IMR-90 (cell line): ENCODE results near the gene RNF175. TPM values are rescaled to one million over a fixed set of nuclear protein-coding genes. Genes with fewer than 3 reads are reported as not detected.

Experiments
- ATAC-seq: fragments of 200-7000 bp; cut with Tn5 transposase; 2 replicates; pipeline ENCODE4 v1.9.1; 2020; ENCODE audit warnings: low read depth, mild to moderate bottlenecking, moderate library complexity
- BruUV-seq: library from RNA; stranded (reverse); fragments of 400-500 nt; replicated peaks from 2 replicates; lab custom pipeline; 2021; lab: Mats Ljungman, UMichigan
- CTCF ChIA-PET: fragments of 300-600 bp; formaldehyde crosslinking; extraction: SDS; loops from one replicate; lab custom pipeline; 2021; ENCODE audit warnings: antibody characterized with exemption; lab: Yijun Ruan, JAX
- POLR2A ChIA-PET: fragments of 300-600 bp; sonication (Branson Sonifier 250); formaldehyde crosslinking; loops from one replicate; lab custom pipeline; 2022; ENCODE audit warnings: antibody characterized with exemption; ENCODE audit not compliant: unreplicated experiment; lab: Charles Lee
- DNase-seq: peaks from one replicate; pipeline ENCODE4 v3.0.0; 2013
- H2AFZ ChIP-seq: replicated peaks from 2 replicates; pipeline ENCODE3; 2013; ENCODE audit warnings: low read length, mild to moderate bottlenecking; ENCODE audit not compliant: poor library complexity
- H2AK5ac ChIP-seq: 2 replicates; pipeline ENCODE4 v1.6.1; 2013; ENCODE audit warnings: low read depth, low read length, inconsistent platforms
- H2AK9ac ChIP-seq: replicated peaks from 2 replicates; pipeline ENCODE3; 2013; ENCODE audit warnings: mild to moderate bottlenecking, low read depth, low read length, moderate library complexity; ENCODE audit not compliant: poor library complexity
- H2BK120ac ChIP-seq: 2 replicates; pipeline ENCODE4 v1.6.1; 2013; ENCODE audit warnings: low read depth, low read length, inconsistent platforms
- H2BK15ac ChIP-seq: 3 replicates; pipeline ENCODE4 v1.6.1; 2013; ENCODE audit warnings: low read depth, low read length, inconsistent platforms
- H2BK20ac ChIP-seq: 2 replicates; pipeline ENCODE4 v1.6.1; 2013; ENCODE audit warnings: low read depth, mild to moderate bottlenecking, inconsistent platforms, low read length, moderate library complexity
- H2BK5ac ChIP-seq: 2 replicates; pipeline ENCODE4 v1.6.1; 2013; ENCODE audit warnings: mild to moderate bottlenecking, low read depth, low read length, inconsistent platforms; ENCODE audit not compliant: poor library complexity, severe bottlenecking
- H3K14ac ChIP-seq: replicated peaks from 2 replicates; pipeline ENCODE4 v1.6.1; 2013; ENCODE audit warnings: low read depth, low read length, inconsistent platforms
- H3K18ac ChIP-seq: 2 replicates; pipeline ENCODE4 v1.6.1; 2013; ENCODE audit warnings: low read depth, low read length, control low read depth
- H3K23ac ChIP-seq: 2 replicates; pipeline ENCODE4 v1.6.1; 2013; ENCODE audit warnings: low read depth, low read length, inconsistent platforms
- H3K27ac ChIP-seq: 2 replicates; pipeline ENCODE4 v1.5.1; 2013; ENCODE audit warnings: mild to moderate bottlenecking, control low read depth, low read length; ENCODE audit not compliant: insufficient read depth
- H3K27me3 ChIP-seq: 2 replicates; pipeline ENCODE4 v1.6.1; 2013; ENCODE audit warnings: low read length; ENCODE audit not compliant: control insufficient read depth, insufficient read depth
- H3K36me3 ChIP-seq: 2 replicates; pipeline ENCODE4 v1.6.1; 2013; ENCODE audit warnings: low read length, mixed read lengths; ENCODE audit not compliant: control insufficient read depth, insufficient read depth
- H3K4ac ChIP-seq: 2 replicates; pipeline ENCODE4 v1.6.1; 2013; ENCODE audit warnings: low read depth, low read length, inconsistent platforms
- H3K4me1 ChIP-seq: 2 replicates; pipeline ENCODE4 v1.6.1; 2013; ENCODE audit warnings: low read length, mixed read lengths; ENCODE audit not compliant: control insufficient read depth, insufficient read depth
- H3K4me2 ChIP-seq: 2 replicates; pipeline ENCODE4 v1.6.1; 2013; ENCODE audit warnings: low read depth, mild to moderate bottlenecking, control low read depth, low read length, moderate library complexity
- H3K4me3 ChIP-seq: 2 replicates; pipeline ENCODE4 v1.5.1; 2013; ENCODE audit warnings: low read depth, mild to moderate bottlenecking, control low read depth, low read length, moderate library complexity; ENCODE audit not compliant: insufficient read depth
- H3K56ac ChIP-seq: 2 replicates; pipeline ENCODE4 v1.6.1; 2013; ENCODE audit warnings: low read length, inconsistent platforms; ENCODE audit not compliant: insufficient read depth; ENCODE audit errors: extremely low read depth
- H3K79me1 ChIP-seq, 2 experiments: 2 replicates each; pipeline ENCODE4 v1.6.1; 2013; ENCODE audit warnings: low read length in 2 of 2, inconsistent platforms in 1 of 2, low read depth in 1 of 2
- H3K9ac ChIP-seq: 2 replicates; pipeline ENCODE4 v1.6.1; 2013; ENCODE audit warnings: low read depth, low read length, control low read depth
- H3K9me1 ChIP-seq: 2 replicates; pipeline ENCODE4 v1.6.1; 2013; ENCODE audit warnings: low read length, inconsistent platforms; ENCODE audit not compliant: insufficient read depth
- H3K9me3 ChIP-seq: 2 replicates; pipeline ENCODE4 v1.6.1; 2013; ENCODE audit warnings: low read length; ENCODE audit not compliant: control insufficient read depth, insufficient read depth
- H4K20me1 ChIP-seq: 2 replicates; pipeline ENCODE4 v1.6.1; 2013; ENCODE audit warnings: low read length, inconsistent platforms; ENCODE audit not compliant: insufficient read depth
- H4K5ac ChIP-seq: 2 replicates; pipeline ENCODE4 v1.6.1; 2013; ENCODE audit warnings: mild to moderate bottlenecking, low read depth, low read length, control low read depth
- H4K8ac ChIP-seq, 2 experiments: 2 replicates each; pipeline ENCODE4 v1.6.1; 2013; ENCODE audit warnings: low read depth in 2 of 2, low read length in 2 of 2, control low read depth in 1 of 2, inconsistent platforms in 1 of 2
- H4K91ac ChIP-seq: 2 replicates; pipeline ENCODE4 v1.6.1; 2013; ENCODE audit warnings: low read depth, low read length, inconsistent platforms; ENCODE audit not compliant: insufficient read depth
- CEBPB ChIP-seq: IDR thresholded peaks from 2 replicates; pipeline ENCODE4 v1.6.1; 2012; ENCODE audit warnings: low read depth, low read length, improper control_type of control experiment
- FOS ChIP-seq: fragments of 150-350 bp; IDR thresholded peaks from 2 replicates; pipeline ENCODE4 v1.6.1; 2016; ENCODE audit warnings: low read depth, low read length
- MAFK ChIP-seq: IDR thresholded peaks from 2 replicates; pipeline ENCODE4 v1.6.1; 2012; ENCODE audit warnings: low read depth, low read length, improper control_type of control experiment
- MXI1 ChIP-seq: IDR thresholded peaks from 2 replicates; pipeline ENCODE4 v1.6.1; 2012; ENCODE audit warnings: low read depth, mild to moderate bottlenecking, low read length, moderate library complexity, borderline replicate concordance
- NFE2L2 ChIP-seq: fragments of 150-350 bp; IDR thresholded peaks from 2 replicates; pipeline ENCODE4 v1.6.1; 2016; ENCODE audit warnings: low read depth, mild to moderate bottlenecking, low read length
- RAD21 ChIP-seq: IDR thresholded peaks from 2 replicates; pipeline ENCODE4 v1.6.1; 2012; ENCODE audit warnings: low read length, improper control_type of control experiment
- RFX5 ChIP-seq: IDR thresholded peaks from 2 replicates; pipeline ENCODE4 v1.8.0; 2012; ENCODE audit warnings: low read depth, mild to moderate bottlenecking, low read length, moderate library complexity
- WGBS, 2 experiments: methylation state at CpG; one replicate each; pipeline versions ENCODE4 v1.1.5 to v1.1.7; 2013; ENCODE audit warnings: missing lambda C conversion rate in 2 of 2; ENCODE audit not compliant: insufficient read length in 1 of 2; ENCODE audit errors: extremely low coverage in 2 of 2; 5-methylcytosine and 5-hydroxymethylcytosine counted together
- dilution Hi-C: fragments of 300-500 bp; cut with HindIII; formaldehyde crosslinking; loops from one replicate; pipeline ENCODE4 v1.14.3; 2018; ENCODE audit warnings: low sequenced_read_pairs; ENCODE audit not compliant: unreplicated experiment
- in situ Hi-C: fragments of 300-500 bp; cut with MboI; formaldehyde crosslinking; loops from 3 replicates; pipeline ENCODE4 v1.14.3; 2019; ENCODE audit warnings: low sequenced_read_pairs, inconsistent platforms, mixed read lengths
- intact Hi-C: fragments of 100-400 bp; cut with micrococcal nuclease; formaldehyde crosslinking; loops from 2 replicates; pipeline ENCODE4 v1.10.0; 2022
- polyA plus RNA-seq, 3 experiments: library from polyadenylated mRNA; depleted of rRNA; stranded (reverse); fragments of >200 nt; gene quantifications; 2 replicates each; pipeline ENCODE4 v1.2.3, GENCODE V29; 2012; ENCODE audit warnings: low replicate concordance in 1 of 3
- total RNA-seq: library from RNA; depleted of rRNA; stranded (reverse); fragments of >200 nt; gene quantifications from 2 replicates; pipeline ENCODE4 v1.2.3, GENCODE V29; 2012
- TF ChIP-seq, protein P1 (sequence below): fragments of 150-350 bp; IDR thresholded peaks from 2 replicates; pipeline ENCODE4 v1.6.1; 2016; ENCODE audit warnings: low read depth, mild to moderate bottlenecking, low read length, moderate library complexity, borderline replicate concordance
- TF ChIP-seq, protein P2 (sequence below): fragments of 150-350 bp; IDR thresholded peaks from 2 replicates; pipeline ENCODE4 v1.6.1; 2017; ENCODE audit warnings: mild to moderate bottlenecking, antibody characterized with exemption, low read length, low read depth

The RNF175 gene
- total and polyA plus RNA-seq, 2 of the 4 experiments (the other 2 are of a cell fraction) = not detected

DNA sequence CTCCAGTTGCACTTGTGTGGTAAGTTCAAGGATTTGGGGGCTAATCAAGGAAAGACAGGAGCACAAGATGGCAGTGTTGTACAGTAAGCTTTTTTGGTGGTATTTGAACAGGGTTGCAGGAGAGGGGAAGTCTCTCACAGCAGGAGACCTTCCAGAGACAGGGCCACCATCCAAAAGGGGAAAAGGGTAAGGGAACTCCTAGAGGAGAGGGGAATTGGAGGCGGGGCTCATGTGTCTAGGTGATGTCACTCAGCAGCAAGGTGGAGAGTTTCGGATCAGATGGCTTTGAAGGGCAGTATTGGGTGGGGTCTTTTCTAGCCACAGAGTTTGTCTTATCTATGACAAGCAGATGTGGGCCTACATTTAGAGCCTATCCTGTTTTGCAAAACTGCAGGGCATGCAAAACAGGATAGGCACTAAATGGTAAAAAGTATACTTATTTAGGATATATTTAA is 13.4 kb upstream of the RNF175 start:
- no peak overlapping the region for H2BK5ac ChIP-seq
- in situ Hi-C loops = no loop called here
- TF ChIP-seq, protein P1, sequence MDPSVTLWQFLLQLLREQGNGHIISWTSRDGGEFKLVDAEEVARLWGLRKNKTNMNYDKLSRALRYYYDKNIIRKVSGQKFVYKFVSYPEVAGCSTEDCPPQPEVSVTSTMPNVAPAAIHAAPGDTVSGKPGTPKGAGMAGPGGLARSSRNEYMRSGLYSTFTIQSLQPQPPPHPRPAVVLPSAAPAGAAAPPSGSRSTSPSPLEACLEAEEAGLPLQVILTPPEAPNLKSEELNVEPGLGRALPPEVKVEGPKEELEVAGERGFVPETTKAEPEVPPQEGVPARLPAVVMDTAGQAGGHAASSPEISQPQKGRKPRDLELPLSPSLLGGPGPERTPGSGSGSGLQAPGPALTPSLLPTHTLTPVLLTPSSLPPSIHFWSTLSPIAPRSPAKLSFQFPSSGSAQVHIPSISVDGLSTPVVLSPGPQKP = no peak
- TF ChIP-seq FOS (no peak), CEBPB (no peak), NFE2L2 (no peak), MXI1 (no peak), RFX5 (no peak), MAFK (no peak), RAD21 (no peak)
- TF ChIP-seq, protein P2, sequence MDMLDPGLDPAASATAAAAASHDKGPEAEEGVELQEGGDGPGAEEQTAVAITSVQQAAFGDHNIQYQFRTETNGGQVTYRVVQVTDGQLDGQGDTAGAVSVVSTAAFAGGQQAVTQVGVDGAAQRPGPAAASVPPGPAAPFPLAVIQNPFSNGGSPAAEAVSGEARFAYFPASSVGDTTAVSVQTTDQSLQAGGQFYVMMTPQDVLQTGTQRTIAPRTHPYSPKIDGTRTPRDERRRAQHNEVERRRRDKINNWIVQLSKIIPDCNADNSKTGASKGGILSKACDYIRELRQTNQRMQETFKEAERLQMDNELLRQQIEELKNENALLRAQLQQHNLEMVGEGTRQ = no peak
- H3K9me1 ChIP-seq = no peaks in the 10 kb centered on the region
- no peaks in the 10 kb centered on the region for H3K27me3 ChIP-seq
- no peak for ATAC-seq
- H3K4me2 ChIP-seq = no peak overlapping the region
- no peak overlapping the region for H3K18ac ChIP-seq
- no TSS peak for BruUV-seq
- no peak for DNase-seq
- no peak overlapping the region for H2AFZ ChIP-seq
- H3K4me1 ChIP-seq = no peaks in the 10 kb centered on the region
- CTCF ChIA-PET = no interaction called here
- H3K56ac ChIP-seq = no peak overlapping the region
- no peak overlapping the region for H2BK120ac ChIP-seq
- 67% methylated on average over 1 of the region's 2 CpGs; no CpG with 5 or more reads in 1 of the 2 experiments for WGBS, 2 experiments
- no peaks in the 10 kb centered on the region for H4K20me1 ChIP-seq
- no peak overlapping the region for H2AK5ac ChIP-seq
- no peak overlapping the region for H3K27ac ChIP-seq
- no peak overlapping the region for H4K91ac ChIP-seq
- dilution Hi-C loops = no loop called here
- no peaks in the 10 kb centered on the region for H3K36me3 ChIP-seq
- H3K9me3 ChIP-seq = no peaks in the 10 kb centered on the region
- intact Hi-C loops = no loop called here
- H2AK9ac ChIP-seq = no peak overlapping the region
- no peak overlapping the region for H3K4me3 ChIP-seq
- no peak overlapping the region for H3K14ac ChIP-seq
- no peak overlapping the region for H4K5ac ChIP-seq
- POLR2A ChIA-PET = no interaction called here
- no peak overlapping the region for H2BK20ac ChIP-seq
- no peak overlapping the region for H2BK15ac ChIP-seq
- H3K23ac ChIP-seq = no peak overlapping the region
- no peak overlapping the region for H3K9ac ChIP-seq
- no peak overlapping the region for H4K8ac ChIP-seq
- no peaks in the 10 kb centered on the region for H3K79me1 ChIP-seq
- H3K4ac ChIP-seq = no peak overlapping the region
